ENCODE data around the gene SORCS2. TPM values are rescaled to one million over a fixed set of nuclear protein-coding genes. Genes with fewer than 3 reads are reported as not detected.

SORCS2 gene
- total RNA-seq, 2 donors from 2014 or later = 0.54 to 0.74 TPM

DNA sequence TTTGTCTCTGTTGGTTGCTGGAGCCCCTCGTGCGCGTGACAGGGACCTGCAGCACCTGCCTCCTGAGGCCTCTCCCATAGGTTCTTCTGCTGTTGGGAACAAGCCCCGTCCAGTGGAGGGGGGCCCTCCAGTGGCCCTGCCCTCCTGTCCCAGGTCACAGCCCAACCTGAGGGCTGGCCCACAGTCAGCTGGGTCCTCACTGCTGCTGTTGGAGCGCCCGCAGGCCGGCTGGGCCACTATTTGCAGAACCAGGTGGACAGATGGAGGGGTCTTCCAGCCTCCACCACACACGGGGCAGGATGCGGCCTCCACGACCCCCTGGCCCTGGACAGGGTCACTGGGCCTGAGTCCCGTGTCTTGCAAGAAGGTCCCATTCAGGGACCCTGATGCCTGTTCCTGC is 293.8 kb downstream of the SORCS2 start:
- intact Hi-C loops (cut with DNase I) = no loop called here
- Histone ChIP-seq H3K9me3 (no peaks in the 10 kb centered on the region), H3K27ac (no peak overlapping the region), H3K27me3 (no peaks in the 10 kb centered on the region), H3K9ac (ENCODE audit: low read depth in 2 of 2, low read length in 2 of 2) (no peak overlapping the region), H3K4me3 (no peak overlapping the region), H3K36me3 (no peaks in the 10 kb centered on the region), H3K4me1 (no peaks in the 10 kb centered on the region)
- DNase-seq = no peak
- TF ChIP-seq CTCF (IDR thresholded peaks at IDR 0.05) = no peak

DNA sequence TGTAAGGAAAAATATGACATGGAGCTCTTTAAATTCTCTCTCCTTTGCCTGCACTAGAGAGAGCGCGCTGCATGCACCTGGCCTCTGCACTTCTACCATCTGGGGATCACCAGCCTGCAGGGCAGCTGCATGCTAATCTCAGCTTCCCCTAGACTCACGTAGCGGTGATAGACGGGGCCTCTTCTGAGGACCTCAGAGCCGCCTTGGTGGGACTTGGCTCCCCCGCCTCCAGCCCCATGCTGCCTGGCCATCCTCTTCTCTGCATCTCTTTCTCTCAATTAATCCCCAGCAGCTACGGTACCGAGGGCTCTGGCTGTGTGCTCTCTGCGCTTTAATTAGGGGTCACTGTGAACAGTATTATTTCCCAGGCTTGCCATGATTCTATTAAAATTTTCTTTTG is 295.2 kb downstream of the SORCS2 start:
- H3K4me3 ChIP-seq = no peak overlapping the region
- no peak for DNase-seq
- H3K27me3 ChIP-seq = no peaks in the 10 kb centered on the region
- no peak overlapping the region for H3K27ac ChIP-seq
- no peak for TF ChIP-seq CTCF (IDR thresholded peaks at IDR 0.05)
- H3K9ac ChIP-seq (ENCODE audit: low read depth in 2 of 2, low read length in 2 of 2) = no peak overlapping the region
- no peaks in the 10 kb centered on the region for H3K9me3 ChIP-seq
- H3K4me1 ChIP-seq = no peaks in the 10 kb centered on the region
- intact Hi-C loops (cut with DNase I) = no loop called here
- H3K36me3 ChIP-seq = no peaks in the 10 kb centered on the region

DNA sequence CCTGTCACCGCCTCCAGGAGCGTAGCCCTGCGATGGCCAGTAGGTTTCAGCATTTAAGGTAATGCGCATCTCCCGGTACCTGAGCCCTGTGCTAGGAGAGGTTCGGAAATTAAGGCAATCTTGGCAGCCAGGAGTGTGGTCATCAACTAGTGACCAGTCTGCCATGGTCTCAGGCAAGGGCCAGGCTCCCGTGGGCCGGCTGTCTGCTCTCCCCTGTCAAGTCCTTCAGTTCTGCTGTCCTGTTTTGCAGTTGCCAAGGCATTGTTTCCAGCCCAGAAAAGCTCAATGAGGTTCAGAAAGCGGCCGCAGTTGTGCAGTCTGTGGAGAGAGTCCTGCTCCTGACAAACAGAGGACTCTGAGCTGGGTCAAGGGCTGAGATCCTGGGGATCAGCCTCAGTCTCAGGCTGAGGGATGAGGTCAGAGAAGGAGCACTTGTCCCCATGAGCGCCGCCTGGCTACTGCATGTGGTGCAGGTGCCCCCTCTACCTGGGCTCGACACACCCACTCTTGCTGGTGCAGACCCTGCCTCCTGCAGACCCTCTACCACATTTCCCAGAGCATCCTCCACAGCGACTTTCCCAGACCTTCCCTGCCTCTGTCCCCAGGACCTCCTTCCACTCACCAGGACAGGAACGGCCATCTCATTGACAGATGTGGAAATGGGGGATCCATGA is 295.8 kb downstream of the SORCS2 start:
- no peak overlapping the region for H3K4me3 ChIP-seq
- H3K27ac ChIP-seq = no peak overlapping the region
- intact Hi-C loops (cut with DNase I) = no loop called here
- no peak for DNase-seq
- H3K27me3 ChIP-seq = no peaks in the 10 kb centered on the region
- no peaks in the 10 kb centered on the region for H3K9me3 ChIP-seq
- no peaks in the 10 kb centered on the region for H3K4me1 ChIP-seq
- no peak for TF ChIP-seq CTCF (IDR thresholded peaks at IDR 0.05)
- no peaks in the 10 kb centered on the region for H3K36me3 ChIP-seq
- no peak overlapping the region for H3K9ac ChIP-seq (ENCODE audit: low read depth in 2 of 2, low read length in 2 of 2)

- Histone ChIP-seq H3K4me1 (no peaks in the 10 kb centered on the region), H3K36me3 (no peaks in the 10 kb centered on the region), H3K27ac (no peak overlapping the region), H3K4me3 (no peak overlapping the region), H3K9ac (ENCODE audit: low read depth in 2 of 2, low read length in 2 of 2) (no peak overlapping the region), H3K27me3 (no peaks in the 10 kb centered on the region), H3K9me3 (no peaks in the 10 kb centered on the region)
- intact Hi-C loops (cut with DNase I) = no loop called here
- no peak for TF ChIP-seq CTCF (IDR thresholded peaks at IDR 0.05)
- no peak for DNase-seq
Observed at GRCh38 chr4:7491915-7492314, 299.6 kb downstream of the SORCS2 start.

DNA sequence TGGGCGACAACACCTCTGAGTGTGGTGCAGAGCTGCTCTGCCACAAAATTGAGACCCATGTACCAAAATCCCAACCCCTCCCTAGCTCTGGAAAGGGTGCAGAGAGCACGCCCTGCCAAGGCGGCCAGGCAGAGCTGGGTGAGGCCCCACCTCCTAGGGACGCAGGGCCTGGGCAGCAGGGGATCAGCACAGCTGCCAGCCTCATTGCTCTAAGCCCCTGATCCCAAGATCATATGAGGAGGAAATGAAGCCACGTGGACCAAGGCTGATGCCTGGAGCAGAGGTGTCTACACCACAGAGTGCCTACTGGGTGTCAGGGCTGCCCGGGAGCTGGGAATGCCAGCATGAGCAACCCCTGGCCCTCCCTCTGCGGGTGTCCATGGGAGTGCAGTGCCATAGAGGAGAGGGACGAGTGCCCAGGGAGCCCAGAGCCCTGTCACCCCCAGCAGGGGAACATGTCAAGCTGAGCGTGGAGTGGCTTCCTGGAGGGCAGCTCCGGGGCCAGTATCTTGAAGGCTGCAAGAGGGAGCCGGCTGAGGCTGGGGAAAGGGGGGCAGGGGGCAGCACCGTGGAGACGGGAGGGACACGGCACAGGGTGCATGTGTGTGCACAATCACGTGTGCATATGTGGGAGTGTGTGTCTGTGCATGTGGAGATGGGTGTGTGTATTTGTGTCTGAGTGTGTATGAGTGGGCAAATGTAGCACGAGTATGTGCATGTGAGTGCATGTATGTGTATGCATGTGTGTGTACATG is 306.3 kb downstream of the SORCS2 start:
- DNase-seq = no peak
- intact Hi-C loops (cut with DNase I) = no loop called here
- Histone ChIP-seq H3K9me3 (no peaks in the 10 kb centered on the region), H3K9ac (ENCODE audit: low read depth in 2 of 2, low read length in 2 of 2) (no peak overlapping the region), H3K4me3 (no peak overlapping the region), H3K4me1 (no peaks in the 10 kb centered on the region), H3K27me3 (no peaks in the 10 kb centered on the region), H3K27ac (no peak overlapping the region), H3K36me3 (no peaks in the 10 kb centered on the region)
- no peak for TF ChIP-seq CTCF (IDR thresholded peaks at IDR 0.05)
